IMR-90 (cell line): ENCODE measurements around the gene SLC25A38.

Experiments used
- CHD1 ChIP-seq: IDR thresholded peaks from 2 replicates; pipeline ENCODE4 v1.6.1; 2012; ENCODE audit warnings: low read depth, low read length, improper control_type of control experiment
- CTCF ChIP-seq: conservative IDR thresholded peaks from 2 replicates; pipeline ENCODE4 v1.5.1; 2012; ENCODE audit warnings: mild to moderate bottlenecking, low read depth, low read length, improper control_type of control experiment
- NFE2L2 ChIP-seq: fragments of 150-350 bp; IDR thresholded peaks from 2 replicates; pipeline ENCODE4 v1.6.1; 2016; ENCODE audit warnings: low read depth, mild to moderate bottlenecking, low read length
- POLR2A ChIP-seq: IDR thresholded peaks from 2 replicates; pipeline ENCODE4 v1.6.1; 2012; ENCODE audit warnings: mild to moderate bottlenecking, low read depth, low read length
- RAD21 ChIP-seq: IDR thresholded peaks from 2 replicates; pipeline ENCODE4 v1.6.1; 2012; ENCODE audit warnings: low read length, improper control_type of control experiment
- RFX5 ChIP-seq: IDR thresholded peaks from 2 replicates; pipeline ENCODE4 v1.8.0; 2012; ENCODE audit warnings: low read depth, mild to moderate bottlenecking, low read length, moderate library complexity

- TF ChIP-seq CTCF (no peak), POLR2A (no peak), NFE2L2 (no peak), CHD1 (no peak), RAD21 (no peak), RFX5 (no peak)
These were observed 29.6 kb downstream of the SLC25A38 start for GRCh38 chr3:39412668-39413260.
